HG03039 (cell line): ENCODE data around the gene CDK2AP2.
"Not testable (repeated sequence)": the region's sequence is repeated elsewhere in the genome, so short reads cannot be mapped to it uniquely, and the experiment has no call there.

Source experiments
- ATAC-seq: cut with Tn5 transposase; IDR thresholded peaks from one replicate; pipeline ENCODE4 v1.9.1; 2021; ENCODE audit warnings: mild to moderate bottlenecking, moderate library complexity; ENCODE audit not compliant: unreplicated experiment

Gene CDK2AP2

DNA sequence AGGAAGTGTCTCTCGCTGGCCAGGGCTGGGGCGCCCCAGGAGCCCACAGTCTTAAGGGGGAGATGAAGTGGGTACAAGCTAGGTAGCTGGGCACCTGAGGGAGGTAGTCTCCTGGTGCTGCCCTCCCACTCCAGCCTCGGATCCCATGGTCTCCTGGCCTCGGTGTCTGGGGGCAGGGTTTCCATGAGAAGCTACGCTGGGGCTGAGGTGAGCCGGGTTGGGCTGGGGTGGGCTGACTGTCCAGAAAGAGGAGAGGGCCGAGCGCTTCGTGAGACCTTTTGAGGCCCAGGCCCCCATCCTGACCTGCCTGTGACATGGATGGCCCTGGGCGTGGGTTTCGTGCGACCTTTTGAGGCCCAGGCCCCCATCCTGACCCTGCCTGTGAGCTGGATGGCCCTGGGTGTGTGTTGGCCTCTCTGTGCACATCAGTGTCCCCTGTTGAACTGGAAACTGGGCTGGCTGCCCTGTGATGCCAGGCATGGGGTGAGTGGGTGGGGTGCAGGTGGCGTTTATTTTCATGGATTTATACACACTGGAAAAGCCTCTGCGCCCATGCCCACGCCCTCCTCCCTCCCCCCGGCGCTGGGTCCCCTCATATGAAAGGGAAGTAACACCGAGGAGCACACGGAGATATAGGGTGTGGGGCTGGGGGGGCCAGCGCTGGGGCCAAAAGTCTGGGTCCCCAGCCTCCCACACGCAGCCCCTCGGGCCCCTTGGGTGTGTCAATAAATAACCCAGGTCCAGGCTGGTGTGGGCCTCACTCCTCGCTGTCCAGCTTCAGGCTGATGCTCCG lies 16.5 kb downstream of the CDK2AP2 start:
- no peak for ATAC-seq

DNA sequence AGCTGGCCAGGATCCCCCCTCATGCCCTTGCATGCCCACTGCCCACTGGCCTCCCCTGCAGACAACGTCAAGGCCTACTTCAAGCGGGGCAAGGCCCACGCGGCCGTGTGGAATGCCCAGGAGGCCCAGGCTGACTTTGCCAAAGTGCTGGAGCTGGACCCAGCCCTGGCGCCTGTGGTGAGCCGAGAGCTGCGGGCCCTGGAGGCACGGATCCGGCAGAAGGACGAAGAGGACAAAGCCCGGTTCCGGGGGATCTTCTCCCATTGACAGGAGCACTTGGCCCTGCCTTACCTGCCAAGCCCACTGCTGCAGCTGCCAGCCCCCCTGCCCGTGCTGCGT lies 17.3 kb downstream of the CDK2AP2 start:
- no peak for ATAC-seq

DNA sequence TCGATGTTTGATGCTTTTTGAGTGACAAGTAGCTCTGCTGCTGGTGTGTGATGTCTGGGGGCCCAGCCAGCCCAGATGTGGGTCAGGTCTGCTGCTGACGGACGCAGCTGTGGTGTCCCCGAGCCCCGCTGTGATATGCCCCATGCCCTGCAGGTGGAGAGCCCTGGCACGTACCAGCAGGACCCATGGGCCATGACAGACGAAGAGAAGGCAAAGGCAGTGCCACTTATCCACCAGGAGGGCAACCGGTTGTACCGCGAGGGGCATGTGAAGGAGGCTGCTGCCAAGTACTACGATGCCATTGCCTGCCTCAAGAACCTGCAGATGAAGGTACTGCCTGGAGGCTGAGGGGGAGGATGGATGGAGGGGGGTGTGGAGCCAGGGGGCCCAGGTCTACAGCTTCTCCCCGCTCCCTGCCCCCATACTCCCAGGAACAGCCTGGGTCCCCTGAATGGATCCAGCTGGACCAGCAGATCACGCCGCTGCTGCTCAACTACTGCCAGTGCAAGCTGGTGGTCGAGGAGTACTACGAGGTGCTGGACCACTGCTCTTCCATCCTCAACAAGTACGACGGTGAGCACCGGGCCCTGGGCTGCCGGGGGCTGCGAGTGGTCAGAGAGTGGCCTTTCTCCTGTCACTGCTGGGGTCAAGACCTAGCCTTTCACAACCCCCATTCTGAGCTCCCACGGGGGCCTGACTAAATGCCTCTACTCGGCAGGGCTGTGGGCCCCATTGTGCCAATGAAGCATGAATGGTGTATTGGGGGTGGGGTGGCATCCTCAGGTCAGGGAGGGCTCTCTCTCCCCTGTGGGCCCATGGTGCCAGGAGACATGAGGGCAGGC lies 17.9 kb downstream of the CDK2AP2 start:
- ATAC-seq: no peak

DNA sequence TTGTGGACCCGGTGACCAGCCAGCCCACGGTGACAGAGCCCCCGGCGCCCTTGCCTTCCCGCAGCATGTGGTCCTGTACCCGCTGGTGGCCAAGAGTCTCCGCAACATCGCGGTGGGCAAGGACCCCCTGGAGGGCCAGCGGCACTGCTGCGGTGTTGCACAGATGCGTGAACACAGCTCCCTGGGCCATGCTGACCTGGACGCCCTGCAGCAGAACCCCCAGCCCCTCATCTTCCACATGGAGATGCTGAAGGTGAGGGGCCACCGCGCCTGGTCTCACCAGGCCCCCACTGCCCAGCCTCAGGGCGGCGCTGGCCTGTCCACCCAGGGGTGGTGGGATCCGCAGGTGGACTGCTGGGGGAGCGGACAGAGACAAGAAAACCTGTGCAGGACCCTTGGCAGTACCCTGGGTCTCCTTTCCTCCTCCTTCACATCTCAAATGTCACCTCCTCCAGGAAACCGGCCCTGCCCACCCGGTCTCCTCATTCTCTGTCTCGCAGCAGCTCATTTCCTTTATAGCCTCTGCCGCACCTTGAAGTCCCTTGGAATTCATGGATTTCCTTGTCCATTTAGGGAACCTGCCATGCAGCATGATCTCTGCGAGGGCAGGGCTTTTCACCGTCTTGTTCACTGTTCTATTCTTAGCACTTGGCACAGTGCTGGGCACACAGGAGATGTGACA lies 18.6 kb downstream of the CDK2AP2 start:
- ATAC-seq: no peak

DNA sequence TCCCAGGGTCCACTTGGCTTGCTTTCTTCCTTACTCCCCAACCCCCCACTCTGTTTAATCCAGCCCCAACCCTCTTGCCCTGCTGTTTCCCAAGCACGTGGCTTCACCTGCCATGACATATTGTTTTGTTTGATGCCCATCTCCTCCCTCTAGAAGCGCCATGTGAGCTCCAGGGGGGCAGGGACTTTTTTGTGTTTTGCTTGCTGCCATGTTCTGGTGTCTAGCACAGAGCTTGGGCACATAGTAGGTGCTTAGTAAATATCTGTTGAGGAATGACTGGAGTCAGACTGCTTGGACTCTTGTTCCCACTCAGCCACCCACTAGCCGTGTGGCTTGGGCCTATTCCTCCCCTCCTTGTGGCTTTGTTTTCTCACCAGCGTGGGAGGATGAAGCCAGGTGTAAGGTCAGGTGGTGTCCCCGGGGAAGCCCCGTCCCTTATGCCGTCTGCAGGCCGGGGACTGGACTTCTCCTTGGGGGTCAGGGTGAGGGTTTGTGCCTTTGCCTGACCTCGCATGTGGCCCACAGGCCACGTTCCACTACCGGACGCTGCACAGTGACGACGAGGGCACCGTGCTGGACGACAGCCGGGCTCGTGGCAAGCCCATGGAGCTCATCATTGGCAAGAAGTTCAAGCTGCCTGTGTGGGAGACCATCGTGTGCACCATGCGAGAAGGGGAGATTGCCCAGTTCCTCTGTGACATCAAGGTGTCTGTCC lies 21.3 kb downstream of the CDK2AP2 start:
- ATAC-seq: no peak

DNA sequence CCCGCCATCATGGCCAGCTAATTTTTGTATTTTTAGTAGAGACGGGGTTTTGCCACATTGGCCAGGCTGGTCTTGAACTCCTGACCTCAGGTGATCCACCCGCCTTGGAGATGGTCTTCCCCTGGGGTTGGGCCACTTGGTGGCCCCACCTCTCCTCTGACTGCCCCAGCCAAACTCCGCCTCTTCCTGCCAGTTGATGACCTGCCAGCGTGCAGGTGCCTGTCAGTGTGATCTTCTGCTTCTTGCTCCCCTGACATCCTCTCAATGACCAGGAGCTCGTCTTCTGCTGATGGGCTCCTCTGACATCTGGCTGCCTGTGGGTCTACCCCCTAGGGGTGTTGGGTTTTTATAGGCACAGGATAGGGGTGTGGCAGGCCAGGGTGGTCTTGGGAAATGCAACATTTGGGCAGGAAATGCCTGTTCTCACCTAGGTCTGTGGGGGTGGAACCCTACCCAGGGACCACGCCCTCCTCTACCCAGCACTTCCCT lies 22.0 kb downstream of the CDK2AP2 start:
- ATAC-seq: not testable (repeated sequence)

DNA sequence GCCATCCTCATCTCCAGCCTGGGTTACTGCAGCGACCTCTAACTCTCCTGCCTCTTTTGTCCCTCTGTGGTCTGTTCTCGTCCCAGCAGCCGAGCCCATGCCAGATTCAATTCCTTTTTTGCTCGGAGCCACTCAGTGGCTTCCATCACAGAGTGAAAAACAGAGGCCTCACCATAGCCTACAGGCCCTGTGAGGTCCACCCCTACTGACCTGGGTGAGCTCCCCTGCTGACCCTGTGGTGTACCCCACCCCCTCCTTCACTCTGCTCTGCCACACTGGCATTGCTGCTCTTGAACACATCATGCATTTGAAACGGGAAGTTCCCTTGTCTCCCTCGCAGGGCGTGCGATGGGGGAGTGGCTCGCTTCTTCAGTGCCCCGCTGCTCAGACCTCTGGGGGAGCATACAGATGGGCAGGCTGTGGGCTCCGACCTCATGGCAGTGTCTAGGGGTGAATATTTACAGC lies 23.1 kb downstream of the CDK2AP2 start:
- ATAC-seq: no peak

DNA sequence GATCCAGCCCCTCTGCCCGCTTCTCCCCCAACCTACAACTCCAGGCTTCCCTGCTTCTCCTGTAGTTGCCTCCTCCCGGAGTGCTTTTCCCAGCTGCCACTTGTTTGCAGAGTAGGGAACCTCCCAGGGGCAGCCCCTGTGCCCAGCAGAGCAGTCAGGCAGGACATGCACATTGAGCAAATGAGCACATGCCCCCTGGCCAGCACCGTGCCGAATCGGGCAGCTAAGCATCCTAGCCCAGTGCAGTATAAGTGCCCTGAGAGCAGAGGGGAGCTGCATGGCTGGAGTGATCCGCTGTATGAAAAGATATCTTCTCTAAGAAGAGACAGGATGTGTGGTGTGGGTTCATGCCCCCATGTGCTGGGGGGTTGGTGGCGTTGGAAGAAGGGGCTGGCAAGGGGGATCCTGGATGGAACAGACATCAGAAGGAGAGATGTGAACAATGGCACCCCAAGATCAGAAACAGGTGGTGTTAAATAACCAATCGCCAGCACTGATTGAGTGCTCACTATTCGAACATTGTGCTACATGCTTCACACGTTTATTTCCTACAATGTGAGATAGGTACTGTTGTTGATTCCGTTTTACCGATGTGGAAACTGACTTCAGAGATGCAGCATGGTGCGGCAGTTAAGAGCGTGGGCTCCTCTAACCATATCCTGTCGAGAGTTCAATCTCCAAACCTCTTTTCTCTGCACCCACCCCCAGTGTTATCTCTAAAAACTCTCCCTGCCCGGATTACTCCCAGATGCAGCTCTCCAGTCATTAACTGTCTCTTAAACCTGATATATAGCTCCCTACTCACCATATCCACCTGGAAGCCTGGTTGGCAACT lies 23.9 kb downstream of the CDK2AP2 start:
- no peak for ATAC-seq

DNA sequence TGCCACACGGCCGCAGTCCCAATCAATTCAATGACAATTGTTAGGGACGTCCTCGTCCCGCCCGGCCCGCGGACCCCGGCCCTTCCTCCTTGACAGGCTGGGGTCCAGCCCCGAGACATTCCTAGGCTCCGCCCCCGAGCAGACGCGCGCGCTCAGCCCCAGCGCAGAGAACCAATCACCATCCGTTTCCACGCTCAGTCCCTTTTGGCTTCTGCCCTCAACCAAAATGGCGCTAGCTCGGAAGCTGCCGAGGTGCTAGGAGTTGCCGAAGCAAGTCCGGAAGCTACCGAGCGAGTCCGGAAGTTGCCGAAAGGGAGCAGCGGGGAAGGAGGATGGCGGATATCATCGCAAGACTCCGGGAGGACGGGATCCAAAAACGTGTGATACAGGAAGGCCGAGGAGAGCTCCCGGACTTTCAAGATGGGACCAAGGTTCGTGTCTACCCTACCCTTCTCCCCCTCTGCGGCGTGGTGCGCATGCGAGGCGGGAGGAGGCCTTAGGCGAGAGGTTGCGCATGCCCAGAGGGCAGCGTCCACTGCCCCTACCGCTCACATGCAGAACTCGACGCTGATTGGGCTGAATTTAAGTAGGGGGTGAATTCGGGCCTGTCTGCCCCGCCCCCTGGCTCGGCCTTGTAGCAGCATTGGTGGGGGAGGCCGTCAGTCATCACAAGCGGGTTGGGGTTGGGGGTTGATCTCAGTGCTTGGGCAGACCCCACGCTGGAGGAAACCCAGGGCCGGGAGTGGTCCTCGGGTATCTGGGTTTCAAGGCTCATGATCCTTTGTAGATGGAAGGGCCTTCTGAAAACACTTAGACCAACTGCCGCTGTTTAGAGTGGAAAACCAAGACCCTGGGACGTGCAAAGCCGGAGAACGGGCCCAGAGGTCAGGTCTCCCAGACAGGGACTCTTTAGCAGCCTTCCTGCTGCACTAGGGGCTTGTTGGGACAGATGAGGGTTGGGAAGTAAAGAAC lies 24.8 kb downstream of the CDK2AP2 start, which contains the start of gene AIP:
TSS of gene AIP (plus strand) at position 200 of the 972 bp plus-strand sequence. CDS start at position 333, 133 bp downstream.
- peak; percentile 53 for ATAC-seq

DNA sequence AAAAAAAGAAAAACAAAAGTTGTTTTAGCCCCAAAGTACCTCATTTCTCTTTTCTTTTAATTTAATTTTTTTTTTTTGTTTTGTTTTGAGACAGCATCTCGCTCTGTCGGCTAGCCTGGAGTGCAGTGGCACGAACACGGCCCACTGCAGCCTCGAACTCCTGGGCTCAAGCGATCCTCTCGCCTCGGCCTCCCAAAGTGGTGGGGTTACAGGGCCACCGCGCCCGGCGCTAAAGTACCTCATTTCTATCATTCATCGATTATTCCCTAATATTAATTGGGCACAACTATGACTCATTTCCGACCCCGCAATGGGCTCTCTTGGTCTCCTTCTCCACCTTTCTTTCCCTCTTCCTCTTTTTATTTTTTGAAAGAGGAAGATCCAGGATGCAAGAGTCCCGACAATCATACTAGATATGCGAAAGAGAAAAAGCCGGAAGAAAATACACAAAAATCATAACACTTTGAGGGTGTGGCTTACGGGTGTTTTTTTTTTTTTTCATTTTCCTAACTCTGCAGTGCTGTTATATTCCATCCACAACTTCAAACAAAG lies 25.6 kb downstream of the CDK2AP2 start:
- no peak for ATAC-seq

DNA sequence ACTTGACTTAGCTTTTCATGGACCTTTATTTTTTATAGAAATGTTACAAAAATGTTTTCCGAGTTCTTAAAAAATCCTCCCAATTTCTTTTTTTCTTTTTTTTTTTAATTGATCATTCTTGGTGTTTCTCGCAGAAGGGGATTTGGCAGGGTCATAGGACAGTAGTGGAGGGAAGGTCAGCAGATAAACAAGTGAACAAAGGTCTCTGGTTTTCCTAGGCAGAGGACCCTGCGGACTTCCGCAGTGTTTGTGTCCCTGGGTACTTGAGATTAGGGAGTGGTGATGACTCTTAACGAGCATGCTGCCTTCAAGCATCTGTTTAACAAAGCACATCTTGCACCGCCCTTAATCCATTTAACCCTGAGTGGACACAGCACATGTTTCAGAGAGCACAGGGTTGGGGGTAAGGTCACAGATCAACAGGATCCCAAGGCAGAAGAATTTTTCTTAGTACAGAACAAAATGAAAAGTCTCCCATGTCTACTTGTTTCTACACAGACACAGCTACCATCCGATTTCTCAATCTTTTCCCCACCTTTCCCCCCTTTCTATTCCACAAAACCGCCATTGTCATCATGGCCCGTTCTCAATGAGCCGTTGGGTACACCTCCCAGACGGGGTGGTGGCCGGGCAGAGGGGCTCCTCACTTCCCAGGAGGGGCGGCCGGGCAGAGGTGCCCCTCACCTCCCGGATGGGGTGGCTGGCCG lies 30.5 kb downstream of the CDK2AP2 start:
- ATAC-seq: not testable (repeated sequence)

DNA sequence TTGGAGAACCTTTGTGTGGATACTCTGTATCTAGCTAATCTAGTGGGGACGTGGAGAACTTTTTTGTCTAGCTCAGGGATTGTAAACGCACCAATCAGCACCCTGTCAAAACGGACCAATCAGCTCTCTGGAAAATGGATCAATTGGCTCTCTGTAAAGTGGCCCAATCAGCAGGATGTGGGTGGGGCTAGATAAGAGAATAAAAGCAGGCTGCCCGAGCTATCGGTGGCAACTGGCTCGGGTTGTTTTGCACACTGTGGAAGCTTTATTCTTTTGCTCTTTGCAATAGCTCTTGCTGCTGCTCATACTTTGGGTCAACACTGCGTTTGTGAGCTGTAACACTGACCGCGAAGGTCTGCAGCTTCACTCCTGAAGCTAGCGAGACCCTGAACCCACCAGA lies 31.3 kb downstream of the CDK2AP2 start:
- ATAC-seq: not testable (repeated sequence)

DNA sequence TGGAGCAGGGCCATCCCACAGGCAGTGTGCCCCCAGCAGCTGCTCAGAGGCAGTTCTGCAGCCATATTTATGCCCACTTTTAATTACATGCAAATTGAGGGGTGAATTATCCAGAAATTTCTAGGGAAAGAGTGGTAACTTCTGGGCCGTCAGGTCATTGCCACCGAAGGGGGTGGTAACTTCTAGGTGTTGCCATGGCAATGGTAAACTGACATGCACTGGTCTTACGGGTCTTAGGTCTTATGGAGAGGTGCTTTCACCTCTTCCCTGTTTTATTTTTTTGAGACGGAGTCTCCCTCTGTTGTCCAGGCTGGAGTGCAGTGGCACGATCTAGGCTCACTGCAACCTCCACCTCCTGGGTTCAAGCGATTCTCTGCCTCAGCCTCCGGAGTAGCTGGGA lies 35.1 kb downstream of the CDK2AP2 start:
- no peak for ATAC-seq

DNA sequence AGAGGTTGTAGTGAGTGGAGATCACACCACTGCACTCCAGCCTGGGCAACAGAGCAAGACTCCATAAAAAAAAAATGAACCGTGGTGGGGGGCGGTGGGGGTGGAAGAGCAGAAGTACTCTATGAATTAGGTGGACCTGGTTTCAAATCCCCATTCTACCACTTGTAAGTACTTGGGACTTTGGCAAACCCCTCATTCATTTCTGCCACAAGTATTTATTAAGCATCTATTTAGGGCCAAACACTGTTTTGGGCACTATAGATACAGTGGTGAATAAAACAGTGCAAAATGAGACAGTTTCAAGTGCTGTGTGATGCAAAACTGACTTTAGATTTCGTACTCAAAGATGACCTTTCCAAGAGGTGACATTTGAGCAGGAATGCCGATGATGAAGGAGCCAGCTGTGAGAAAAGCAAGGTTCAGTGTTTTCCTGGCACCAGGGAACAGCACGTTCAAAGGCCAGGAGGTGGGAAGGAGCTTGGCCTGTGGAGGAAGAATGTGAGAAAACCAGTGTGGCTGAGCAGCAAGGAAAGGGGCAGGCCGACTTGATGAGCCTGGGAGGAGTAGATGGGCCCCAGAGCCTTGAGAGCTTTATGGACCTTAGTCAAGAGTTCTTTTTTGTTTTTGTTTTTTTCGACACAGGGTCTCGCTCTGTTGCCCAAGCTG lies 37.5 kb downstream of the CDK2AP2 start:
- ATAC-seq: no peak

DNA sequence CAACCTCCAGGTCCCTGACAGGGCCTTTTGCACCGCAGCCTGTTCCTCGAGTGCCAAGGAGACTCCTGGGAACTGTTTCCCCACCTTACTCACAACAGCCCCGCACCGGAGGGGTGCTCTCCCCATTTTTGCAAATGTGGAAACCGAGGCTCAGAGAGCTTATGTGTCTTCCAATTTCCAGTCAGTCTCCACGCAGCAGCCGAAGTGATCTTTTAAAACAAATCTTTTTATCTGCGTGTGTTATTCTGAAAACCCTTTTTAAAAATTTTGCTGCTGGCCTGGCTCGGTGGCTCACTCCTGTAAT lies 38.5 kb downstream of the CDK2AP2 start:
- ATAC-seq: no peak

DNA sequence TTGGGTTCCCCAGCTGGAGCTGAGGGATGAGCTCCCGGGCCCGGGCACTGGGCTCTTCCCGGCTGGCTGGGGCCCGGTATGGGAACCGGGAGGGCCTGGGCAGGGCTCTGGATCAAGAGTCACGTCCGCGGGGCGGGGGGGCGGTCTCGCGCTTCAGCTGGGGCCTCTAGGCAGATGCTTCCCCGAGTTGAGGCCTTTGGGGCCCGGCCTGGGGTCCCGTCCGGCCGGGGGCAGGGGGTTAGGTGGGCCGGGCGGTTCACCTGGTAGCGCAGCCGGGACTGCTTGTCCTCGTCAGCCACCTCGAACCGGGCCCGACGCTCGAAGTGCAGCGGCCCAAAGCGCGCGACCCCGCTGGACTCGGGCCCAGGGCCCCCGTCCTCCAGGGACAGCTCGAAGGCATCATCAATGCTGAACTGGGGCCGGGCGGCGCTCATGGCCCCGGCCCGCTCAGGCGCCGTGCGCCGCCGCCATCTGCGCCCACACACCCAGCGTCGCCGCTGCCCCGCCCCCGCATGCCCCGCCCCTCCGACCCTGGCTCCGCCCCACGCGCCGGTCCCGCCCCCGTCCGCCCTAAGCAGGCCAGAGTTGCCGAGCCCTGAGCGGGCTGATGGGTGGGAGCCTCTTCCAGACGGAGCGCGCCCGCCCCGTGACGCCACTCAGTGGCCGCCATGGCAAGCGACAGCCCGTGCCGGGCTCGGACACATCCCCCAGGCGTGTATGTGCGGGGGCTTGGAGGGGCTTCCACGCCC lies 39.0 kb downstream of the CDK2AP2 start, which contains the start of gene TMEM134:
TSS of gene TMEM134 (minus strand) at position 493 of the 749 bp plus-strand sequence. CDS start at position 434, 59 bp downstream.
- ATAC-seq: peak; percentile 62

DNA sequence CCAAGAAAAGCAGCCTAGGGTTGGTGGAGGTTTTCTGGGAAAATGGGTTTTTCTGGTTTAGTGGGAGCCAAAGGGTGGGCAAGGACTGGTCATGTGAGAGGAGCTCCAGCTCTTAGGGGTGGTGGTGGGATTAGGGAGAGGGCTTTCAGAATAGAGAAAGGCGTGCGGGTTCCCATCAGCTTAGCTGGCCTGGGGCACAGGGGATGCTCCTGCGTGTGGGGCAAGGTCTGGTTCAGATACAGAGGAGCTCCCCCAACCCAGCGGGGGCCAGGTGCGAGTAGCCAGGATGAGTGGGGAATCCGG lies 39.6 kb downstream of the CDK2AP2 start:
- no peak for ATAC-seq
